Erythroblast (primary cell): Measurements from ENCODE around the gene PIP4K2A.

ENCODE experiments used
- GATA1 ChIP-seq: IDR thresholded peaks from 2 replicates; pipeline ENCODE4 v1.6.1; 2011; ENCODE audit warnings: low read depth, mild to moderate bottlenecking, control low read depth, low read length, moderate library complexity
- POLR2A ChIP-seq: IDR thresholded peaks from 2 replicates; pipeline ENCODE4 v1.6.1; 2011; ENCODE audit warnings: mild to moderate bottlenecking, low read length

- no peak for TF ChIP-seq POLR2A
- TF ChIP-seq GATA1 = no peak
These were observed 43.6 kb downstream of the PIP4K2A start for GRCh38 chr10:22670788-22671187.
